ENCODE data around the gene SECISBP2L. TPM values are rescaled to one million over a fixed set of nuclear protein-coding genes. Genes with fewer than 3 reads are reported as not detected.
A peak's percentile ranks its signal among the peaks of the same experiment; 100 is the strongest.

The SECISBP2L gene
- total and polyA plus RNA-seq, 4 donors, result 16.2 to 678 (median 51.7) TPM

DNA sequence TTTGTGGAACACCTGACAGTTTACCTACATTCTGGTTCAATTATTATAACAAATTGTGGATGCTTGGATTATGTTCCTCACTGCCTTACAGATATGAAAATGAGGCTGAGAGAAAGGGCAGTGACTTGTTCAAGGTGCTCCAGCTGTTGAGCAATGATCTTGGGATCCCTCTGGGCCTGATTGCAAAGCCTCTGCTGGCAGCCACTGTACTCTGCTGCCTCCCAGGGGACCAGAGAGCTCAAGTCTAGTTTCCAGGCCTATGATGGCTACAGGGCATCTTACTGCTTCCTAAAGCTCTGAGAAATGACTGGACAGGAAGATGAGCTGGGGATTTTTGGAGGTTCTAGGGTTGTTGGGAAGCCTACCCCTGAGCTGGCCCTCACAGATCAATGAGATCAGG, 80.3 kb downstream of the SECISBP2L start:
- no peak for ATAC-seq (ENCODE audit: insufficient read depth, low FRiP score)
- H3K9me3 ChIP-seq (ENCODE audit: control insufficient read depth in 4 of 4, insufficient read depth in 3 of 4, low read length in 3 of 4), result no peaks in the 10 kb centered on the region

DNA sequence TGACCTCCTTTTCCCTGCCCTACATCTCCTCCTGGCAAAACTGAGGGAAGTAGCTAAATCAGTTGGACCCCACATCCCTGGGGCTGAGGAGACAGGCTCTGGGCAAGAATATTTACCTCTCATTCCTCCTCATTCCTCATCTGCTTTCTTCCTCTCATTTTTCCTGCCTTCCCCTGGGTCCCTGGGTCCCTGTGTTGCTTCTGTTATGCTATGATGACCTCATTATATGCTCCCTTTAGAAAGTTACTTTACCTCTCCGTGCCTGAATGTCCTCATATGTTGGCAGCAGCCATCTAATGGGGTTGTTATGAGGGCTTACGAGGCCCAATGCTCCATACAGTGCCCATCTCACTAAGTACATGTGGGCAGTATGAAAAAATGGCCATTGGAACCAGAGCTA, 81.3 kb downstream of the SECISBP2L start:
- H3K27me3 ChIP-seq (ENCODE audit: control insufficient read depth in 3 of 3, insufficient read depth in 3 of 3, low read length in 2 of 3), result peaks cover 0 to 21% (median 0%) of the 10 kb centered on the region in 3 donors
- H3K27ac ChIP-seq (ENCODE audit: low read depth in 1 of 2, low read length in 1 of 2), result no peak overlapping the region
- H3K9me3 ChIP-seq (ENCODE audit: control insufficient read depth in 4 of 4, insufficient read depth in 3 of 4, low read length in 3 of 4), result no peaks in the 10 kb centered on the region
- DNase-seq (no peak), ATAC-seq (ENCODE audit: insufficient read depth, low FRiP score) (no peak)
- H3K9ac ChIP-seq (ENCODE audit: insufficient read depth in 1 of 2, low read length in 2 of 2), result no peak overlapping the region
- no peak overlapping the region for H3K4me3 ChIP-seq
- WGBS, 2 donors, result 84 to 98% methylated on average over 2 of the region's 2 CpGs
- H3K36me3 ChIP-seq (ENCODE audit: control insufficient read depth in 4 of 4, insufficient read depth in 4 of 4, low read length in 4 of 4), result no peaks in the 10 kb centered on the region
- peaks cover 0 to 16% (median 5%) of the 10 kb centered on the region in 5 donors for H3K4me1 ChIP-seq (ENCODE audit: control insufficient read depth in 5 of 5, insufficient read depth in 5 of 5, low read length in 5 of 5)
- TF ChIP-seq, protein P1, sequence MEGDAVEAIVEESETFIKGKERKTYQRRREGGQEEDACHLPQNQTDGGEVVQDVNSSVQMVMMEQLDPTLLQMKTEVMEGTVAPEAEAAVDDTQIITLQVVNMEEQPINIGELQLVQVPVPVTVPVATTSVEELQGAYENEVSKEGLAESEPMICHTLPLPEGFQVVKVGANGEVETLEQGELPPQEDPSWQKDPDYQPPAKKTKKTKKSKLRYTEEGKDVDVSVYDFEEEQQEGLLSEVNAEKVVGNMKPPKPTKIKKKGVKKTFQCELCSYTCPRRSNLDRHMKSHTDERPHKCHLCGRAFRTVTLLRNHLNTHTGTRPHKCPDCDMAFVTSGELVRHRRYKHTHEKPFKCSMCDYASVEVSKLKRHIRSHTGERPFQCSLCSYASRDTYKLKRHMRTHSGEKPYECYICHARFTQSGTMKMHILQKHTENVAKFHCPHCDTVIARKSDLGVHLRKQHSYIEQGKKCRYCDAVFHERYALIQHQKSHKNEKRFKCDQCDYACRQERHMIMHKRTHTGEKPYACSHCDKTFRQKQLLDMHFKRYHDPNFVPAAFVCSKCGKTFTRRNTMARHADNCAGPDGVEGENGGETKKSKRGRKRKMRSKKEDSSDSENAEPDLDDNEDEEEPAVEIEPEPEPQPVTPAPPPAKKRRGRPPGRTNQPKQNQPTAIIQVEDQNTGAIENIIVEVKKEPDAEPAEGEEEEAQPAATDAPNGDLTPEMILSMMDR (IDR thresholded peaks at IDR 0.05; ENCODE audit: control extremely low read depth, extremely low read depth), result no peak

More for the DNA sequence above, 80.3 kb downstream of the SECISBP2L start:
- no peak overlapping the region for H3K27ac ChIP-seq (ENCODE audit: low read depth in 1 of 2, low read length in 1 of 2)
- no peaks in the 10 kb centered on the region for H3K36me3 ChIP-seq (ENCODE audit: control insufficient read depth in 4 of 4, insufficient read depth in 4 of 4, low read length in 4 of 4)
- H3K27me3 ChIP-seq (ENCODE audit: control insufficient read depth in 3 of 3, insufficient read depth in 3 of 3, low read length in 2 of 3), result peaks cover 0 to 21% (median 0%) of the 10 kb centered on the region in 3 donors
- DNase-seq, result no peak
- H3K4me3 ChIP-seq, result no peak overlapping the region
- H3K4me1 ChIP-seq (ENCODE audit: control insufficient read depth in 5 of 5, insufficient read depth in 5 of 5, low read length in 5 of 5), result peaks cover 0 to 16% (median 5%) of the 10 kb centered on the region in 5 donors
- H3K9ac ChIP-seq (ENCODE audit: insufficient read depth in 1 of 2, low read length in 2 of 2), result no peak overlapping the region
- TF ChIP-seq, protein P1 (IDR thresholded peaks at IDR 0.05; ENCODE audit: control extremely low read depth, extremely low read depth), result no peak

DNA sequence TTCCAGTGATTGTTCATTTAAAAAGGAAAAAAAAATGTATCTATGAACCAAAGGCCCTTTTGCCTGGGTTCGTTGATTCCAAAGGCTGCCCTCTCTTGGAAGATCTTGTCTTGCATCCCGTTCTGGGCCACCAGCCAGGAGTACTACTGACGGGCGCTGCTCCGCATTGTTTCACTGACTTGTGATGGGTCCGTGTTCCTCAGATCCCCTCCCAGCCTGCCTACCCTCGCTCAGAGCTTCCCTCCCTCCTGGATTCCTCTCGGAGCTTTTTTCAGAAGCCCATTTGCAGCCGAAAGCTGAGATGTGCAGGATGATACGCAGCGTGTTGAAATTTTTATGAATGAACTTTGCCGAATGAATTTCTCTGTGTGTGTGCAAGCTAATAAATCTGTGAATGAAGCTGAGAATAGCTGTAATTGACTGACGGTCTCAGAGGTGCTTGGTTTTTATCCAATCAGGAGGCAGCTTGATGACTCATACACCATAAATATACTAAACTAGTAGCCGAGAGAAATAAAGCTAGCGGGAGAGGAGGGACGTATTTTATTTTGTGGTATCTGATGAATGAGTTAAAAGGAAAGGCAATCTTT, 82.6 kb downstream of the SECISBP2L start, which contains the start of gene SHC4:
SHC4 (minus strand) TSS at position 396 of the 590 bp plus-strand sequence. CDS start 904 bp downstream, outside the sequence.
- H3K9me3 ChIP-seq (ENCODE audit: control insufficient read depth in 4 of 4, insufficient read depth in 3 of 4, low read length in 3 of 4), result no peaks in the 10 kb centered on the region
- ATAC-seq (ENCODE audit: insufficient read depth, low FRiP score) (peak; percentile 56), DNase-seq (peak; percentile 85 to 89 (median 89))
- H3K27ac ChIP-seq (ENCODE audit: low read depth in 1 of 2, low read length in 1 of 2), result peak within 1 kb of the TSS in 1 of 2 donors; percentile 25
- TF ChIP-seq, protein P1 (IDR thresholded peaks at IDR 0.05; ENCODE audit: control extremely low read depth, extremely low read depth), result no peak
- H3K4me3 ChIP-seq, result peak within 1 kb of the TSS; percentile 3
- WGBS, 2 donors, result 1 to 2% methylated on average over 16 of the region's 16 CpGs
- peaks cover 0 to 21% (median 0%) of the 10 kb centered on the region in 3 donors for H3K27me3 ChIP-seq (ENCODE audit: control insufficient read depth in 3 of 3, insufficient read depth in 3 of 3, low read length in 2 of 3)
- H3K4me1 ChIP-seq (ENCODE audit: control insufficient read depth in 5 of 5, insufficient read depth in 5 of 5, low read length in 5 of 5), result peaks cover 0 to 16% (median 5%) of the 10 kb centered on the region in 5 donors
- no peaks in the 10 kb centered on the region for H3K36me3 ChIP-seq (ENCODE audit: control insufficient read depth in 4 of 4, insufficient read depth in 4 of 4, low read length in 4 of 4)
- H3K9ac ChIP-seq (ENCODE audit: insufficient read depth in 1 of 2, low read length in 2 of 2), result peak within 1 kb of the TSS in 1 of 2 donors; percentile 14

All from lung (tissue), 12 donors.